Kidney capillary endothelial cell (primary cell): ENCODE data around the gene KRT33A.

ENCODE experiments used
- DNase-seq: peaks from one replicate; pipeline ENCODE4 v3.0.0-alpha.2; 2018; ENCODE audit warnings: low spot score

KRT33A gene

GRCh38 chr17:41301916-41302901, 48.4 kb downstream of the KRT33A start, which contains the start of gene KRTAP29-1:
Gene KRTAP29-1, minus strand, starts transcription at chr17:41302851. Its CDS starts 0 bp downstream, at chr17:41302851.
- no peak for DNase-seq

- no peak for DNase-seq
Measured at GRCh38 chr17:41301204-41301790, 49.3 kb downstream of the KRT33A start.

DNA sequence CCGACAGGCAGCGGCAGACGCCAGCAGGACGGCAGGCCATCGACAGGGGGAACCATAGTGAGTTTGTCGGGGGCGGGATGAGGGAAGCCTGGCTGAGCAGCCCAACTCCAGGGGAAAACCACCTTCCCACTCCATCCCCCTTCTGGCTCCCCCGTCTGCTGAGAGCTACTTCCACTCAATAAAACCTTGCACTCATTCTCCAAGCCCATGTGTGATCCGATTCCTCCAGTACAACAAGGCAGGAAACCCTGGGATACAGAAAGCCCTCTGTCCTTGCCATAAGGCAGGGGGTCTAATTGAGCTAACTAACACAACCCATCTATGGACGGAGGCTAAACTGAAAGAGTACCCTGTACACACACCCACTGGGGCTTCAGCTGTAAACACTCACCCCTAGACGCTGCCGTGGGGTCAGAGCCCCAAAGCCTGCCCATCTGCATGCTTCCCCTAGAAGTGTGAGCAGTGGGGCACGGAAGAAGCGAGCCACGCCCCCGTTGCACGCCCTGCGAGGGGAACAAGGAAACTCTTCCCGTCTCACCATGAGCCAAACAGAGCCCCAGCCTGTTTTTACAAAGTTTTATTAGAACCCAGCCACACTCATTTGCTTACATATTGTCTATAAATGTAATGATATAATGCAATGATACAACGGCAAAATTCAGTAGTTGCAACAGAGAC, 52.0 kb downstream of the KRT33A start:
- no peak for DNase-seq

- no peak for DNase-seq
Measured at GRCh38 chr17:41296846-41297245, 53.8 kb downstream of the KRT33A start.
